Neural cell (in vitro differentiated cells): ENCODE measurements around the gene GCC1. TPM values are rescaled to one million over a fixed set of nuclear protein-coding genes. Genes with fewer than 3 reads are reported as not detected.
A peak's percentile ranks its signal among the peaks of the same experiment; 100 is the strongest.

ENCODE experiments used
- H2AFZ ChIP-seq: fragments of 200-600, 300-800 bp; sonication (generic), shearing (Covaris generic); 2 replicates; pipeline ENCODE4 v1.6.0; 2014; ENCODE audit warnings: low read depth, mild to moderate bottlenecking, antibody characterized with exemption, low read length, moderate library complexity
- H3F3A ChIP-seq: fragments of 200-600 bp; shearing (Covaris generic); 2 replicates; pipeline ENCODE4 v1.6.1; 2016; ENCODE audit warnings: mild to moderate bottlenecking, moderate library complexity, mixed read lengths, antibody characterized with exemption, low read length; ENCODE audit not compliant: insufficient read depth, poor library complexity, severe bottlenecking
- H3K27ac ChIP-seq: fragments of 200-600, 300-800 bp; sonication (generic), shearing (Covaris generic); 2 replicates; pipeline ENCODE4 v1.5.1; 2014; ENCODE audit warnings: mild to moderate bottlenecking, low read length, moderate library complexity
- H3K27me3 ChIP-seq: fragments of 300-800, 200-600 bp; sonication (generic), shearing (Covaris generic); 2 replicates; pipeline ENCODE4 v1.6.0; 2014; ENCODE audit warnings: mild to moderate bottlenecking, low read depth, low read length, moderate library complexity; ENCODE audit not compliant: insufficient read depth
- H3K36me3 ChIP-seq: fragments of 300-800, 200-600 bp; sonication (generic), shearing (Covaris generic); 2 replicates; pipeline ENCODE4 v1.5.1; 2014; ENCODE audit warnings: mild to moderate bottlenecking, antibody characterized with exemption, low read length, moderate library complexity; ENCODE audit not compliant: insufficient read depth
- H3K4me2 ChIP-seq: fragments of 300-800, 200-600 bp; sonication (generic), shearing (Covaris generic); 2 replicates; pipeline ENCODE4 v1.6.0; 2014; ENCODE audit warnings: mild to moderate bottlenecking, low read length
- H3K4me3 ChIP-seq: fragments of 300-800, 200-600 bp; sonication (generic), shearing (Covaris generic); 2 replicates; pipeline ENCODE4 v1.5.1; 2014; ENCODE audit warnings: mild to moderate bottlenecking, low read length, moderate library complexity
- H3K79me2 ChIP-seq: fragments of 200-600 bp; shearing (Covaris generic); replicated peaks from 2 replicates; pipeline ENCODE4 v1.6.0; 2014; ENCODE audit warnings: mild to moderate bottlenecking, low read length, moderate library complexity; ENCODE audit not compliant: insufficient read depth
- H3K9ac ChIP-seq: fragments of 300-800, 200-600 bp; sonication (generic), shearing (Covaris generic); 2 replicates; pipeline ENCODE4 v1.6.1; 2016; ENCODE audit warnings: mild to moderate bottlenecking, low read length, mixed read lengths
- H3K9me2 ChIP-seq: fragments of 200-600 bp; shearing (Covaris generic); 2 replicates; pipeline ENCODE4 v1.6.1; 2016; ENCODE audit warnings: mild to moderate bottlenecking, low read length, mixed read lengths; ENCODE audit not compliant: insufficient read depth
- H3K9me3 ChIP-seq: fragments of 200-600, 300-800 bp; sonication (generic), shearing (Covaris generic); 2 replicates; pipeline ENCODE4 v1.6.1; 2016; ENCODE audit warnings: mild to moderate bottlenecking, mixed run types, low read length, moderate library complexity, mixed read lengths
- H4K20me1 ChIP-seq: fragments of 200-600 bp; shearing (Covaris generic); 2 replicates; pipeline ENCODE4 v1.6.1; 2016; ENCODE audit warnings: mild to moderate bottlenecking, mixed run types; ENCODE audit not compliant: insufficient read depth
- EP300 ChIP-seq: fragments of 450-650 bp; conservative IDR thresholded peaks from 2 replicates; pipeline ENCODE4 v1.6.1; 2014; ENCODE audit warnings: antibody characterized with exemption, mild to moderate bottlenecking, moderate library complexity; ENCODE audit not compliant: poor library complexity, severe bottlenecking
- EZH2 ChIP-seq: fragments of 200-600, 300-800 bp; shearing (Covaris generic), sonication (generic); IDR thresholded peaks from 2 replicates; pipeline ENCODE4 v1.6.1; 2014; ENCODE audit warnings: antibody characterized with exemption, low read length, borderline replicate concordance, mild to moderate bottlenecking; ENCODE audit not compliant: insufficient read depth, poor library complexity, severe bottlenecking
- MXI1 ChIP-seq: fragments of 450-650 bp; conservative IDR thresholded peaks from 2 replicates; pipeline ENCODE4 v1.6.1; 2014; ENCODE audit warnings: antibody characterized with exemption, mild to moderate bottlenecking; ENCODE audit not compliant: poor library complexity, severe bottlenecking
- POLR2AphosphoS5 ChIP-seq: IDR thresholded peaks from 2 replicates; pipeline ENCODE4 v1.6.1; 2012
- RAD21 ChIP-seq: fragments of 450-650 bp; conservative IDR thresholded peaks from 2 replicates; pipeline ENCODE4 v1.6.1; 2014; ENCODE audit warnings: antibody characterized with exemption, mild to moderate bottlenecking, moderate library complexity
- SMC3 ChIP-seq: fragments of 450-650 bp; conservative IDR thresholded peaks from 2 replicates; pipeline ENCODE4 v1.6.1; 2014; ENCODE audit warnings: antibody characterized with exemption, mild to moderate bottlenecking, moderate library complexity; ENCODE audit not compliant: poor library complexity
- TAF1 ChIP-seq: IDR thresholded peaks from 2 replicates; pipeline ENCODE4 v1.6.1; 2012; ENCODE audit warnings: low read depth
- polyA minus RNA-seq: library from RNA; depleted of rRNA, polyadenylated mRNA; stranded (reverse); fragments of >200 nt; gene quantifications from 2 replicates; pipeline ENCODE4 v1.2.3, GENCODE V29; 2014
- polyA plus RNA-seq: library from polyadenylated mRNA; depleted of rRNA; stranded (reverse); fragments of >200 nt; gene quantifications from 2 replicates; pipeline ENCODE4 v1.2.3, GENCODE V29; 2014
- TF ChIP-seq, protein P1 (sequence below): fragments of 450-650 bp; IDR thresholded peaks from 2 replicates; pipeline ENCODE4 v1.5.1; 2014; ENCODE audit warnings: antibody characterized with exemption, mild to moderate bottlenecking, moderate library complexity; ENCODE audit not compliant: poor library complexity, severe bottlenecking
- TF ChIP-seq, protein P2 (sequence below): IDR thresholded peaks from 2 replicates; pipeline ENCODE4 v1.6.1; 2012; ENCODE audit warnings: borderline replicate concordance

Gene GCC1, protein sequence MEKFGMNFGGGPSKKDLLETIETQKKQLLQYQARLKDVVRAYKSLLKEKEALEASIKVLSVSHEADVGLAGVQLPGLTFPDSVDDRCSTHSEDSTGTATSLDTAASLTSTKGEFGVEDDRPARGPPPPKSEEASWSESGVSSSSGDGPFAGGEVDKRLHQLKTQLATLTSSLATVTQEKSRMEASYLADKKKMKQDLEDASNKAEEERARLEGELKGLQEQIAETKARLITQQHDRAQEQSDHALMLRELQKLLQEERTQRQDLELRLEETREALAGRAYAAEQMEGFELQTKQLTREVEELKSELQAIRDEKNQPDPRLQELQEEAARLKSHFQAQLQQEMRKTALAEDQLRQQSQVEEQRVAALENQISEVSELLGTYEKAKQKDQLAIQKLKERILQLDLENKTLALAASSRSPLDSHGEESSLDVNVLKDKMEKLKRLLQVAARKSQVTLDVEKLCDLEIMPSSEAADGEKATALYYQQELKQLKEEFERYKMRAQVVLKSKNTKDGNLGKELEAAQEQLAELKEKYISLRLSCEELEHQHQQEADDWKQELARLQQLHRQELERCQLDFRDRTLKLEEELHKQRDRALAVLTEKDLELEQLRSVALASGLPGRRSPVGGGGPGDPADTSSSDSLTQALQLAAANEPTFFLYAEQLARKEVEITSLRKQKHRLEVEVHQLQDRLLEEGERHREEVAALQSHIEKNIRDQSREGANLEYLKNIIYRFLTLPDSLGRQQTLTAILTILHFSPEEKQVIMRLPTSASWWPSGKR
- 6.6 and 9.8 TPM in 2 replicates for polyA plus RNA-seq
- polyA minus RNA-seq: 31.8 and 34.6 TPM in 2 replicates

DNA sequence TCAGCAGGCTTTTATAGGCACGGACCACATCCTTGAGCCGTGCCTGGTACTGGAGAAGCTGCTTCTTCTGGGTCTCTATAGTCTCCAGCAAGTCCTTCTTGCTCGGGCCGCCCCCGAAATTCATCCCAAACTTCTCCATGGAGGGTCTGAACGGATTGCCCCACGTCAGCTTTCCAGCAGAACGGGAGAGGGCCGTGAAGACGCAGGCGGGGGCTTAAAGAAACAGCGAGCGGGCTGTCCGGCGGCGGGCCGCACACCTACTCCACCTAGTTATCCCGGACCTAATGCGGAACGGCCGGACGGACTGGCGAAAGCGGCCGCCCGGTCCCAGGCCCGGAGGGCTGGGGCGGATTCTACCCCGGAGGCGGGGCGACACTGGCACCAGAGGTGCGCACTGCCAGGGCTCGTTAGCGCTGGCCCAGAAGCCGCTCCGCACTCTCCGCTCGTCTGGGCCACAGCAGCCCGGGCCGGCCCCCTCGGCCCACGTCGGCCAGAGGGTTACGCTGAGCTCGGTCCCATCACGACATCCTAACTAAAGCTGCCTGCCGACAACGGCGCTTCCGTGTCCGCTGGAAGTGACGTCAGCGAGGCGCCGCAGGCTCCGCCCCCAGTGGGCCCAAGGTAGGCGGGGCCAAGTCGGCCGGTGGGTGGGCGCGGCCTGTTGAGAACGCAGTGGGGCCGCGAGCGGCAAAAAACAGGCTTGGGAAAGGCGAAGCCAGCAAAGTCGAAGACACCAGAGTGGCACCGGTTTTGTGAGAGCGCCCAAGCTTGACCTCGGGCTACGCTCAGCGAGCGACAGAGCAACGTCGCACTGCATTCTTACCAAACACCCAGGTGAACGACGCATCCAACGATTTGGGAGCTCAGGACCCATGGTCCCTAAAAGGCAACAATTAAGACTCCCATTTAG lies at the start of gene GCC1:
Gene GCC1, minus strand, starts transcription at position 553 of the 910 bp plus-strand sequence. Its CDS starts 414 bp downstream, at position 139.
- peak within 1 kb of the TSS; percentile 95 for H3K4me2 ChIP-seq
- peak within 1 kb of the TSS; percentile 98 for H3K4me3 ChIP-seq
- TF ChIP-seq EZH2 (no peak), SMC3 (no peak), MXI1 (peak; percentile 77), EP300 (peak; percentile 49), RAD21 (no peak), TAF1 (no peak), POLR2AphosphoS5 (peak; percentile 95)
- TF ChIP-seq, protein P1, sequence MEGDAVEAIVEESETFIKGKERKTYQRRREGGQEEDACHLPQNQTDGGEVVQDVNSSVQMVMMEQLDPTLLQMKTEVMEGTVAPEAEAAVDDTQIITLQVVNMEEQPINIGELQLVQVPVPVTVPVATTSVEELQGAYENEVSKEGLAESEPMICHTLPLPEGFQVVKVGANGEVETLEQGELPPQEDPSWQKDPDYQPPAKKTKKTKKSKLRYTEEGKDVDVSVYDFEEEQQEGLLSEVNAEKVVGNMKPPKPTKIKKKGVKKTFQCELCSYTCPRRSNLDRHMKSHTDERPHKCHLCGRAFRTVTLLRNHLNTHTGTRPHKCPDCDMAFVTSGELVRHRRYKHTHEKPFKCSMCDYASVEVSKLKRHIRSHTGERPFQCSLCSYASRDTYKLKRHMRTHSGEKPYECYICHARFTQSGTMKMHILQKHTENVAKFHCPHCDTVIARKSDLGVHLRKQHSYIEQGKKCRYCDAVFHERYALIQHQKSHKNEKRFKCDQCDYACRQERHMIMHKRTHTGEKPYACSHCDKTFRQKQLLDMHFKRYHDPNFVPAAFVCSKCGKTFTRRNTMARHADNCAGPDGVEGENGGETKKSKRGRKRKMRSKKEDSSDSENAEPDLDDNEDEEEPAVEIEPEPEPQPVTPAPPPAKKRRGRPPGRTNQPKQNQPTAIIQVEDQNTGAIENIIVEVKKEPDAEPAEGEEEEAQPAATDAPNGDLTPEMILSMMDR: no peak
- TF ChIP-seq, protein P2, sequence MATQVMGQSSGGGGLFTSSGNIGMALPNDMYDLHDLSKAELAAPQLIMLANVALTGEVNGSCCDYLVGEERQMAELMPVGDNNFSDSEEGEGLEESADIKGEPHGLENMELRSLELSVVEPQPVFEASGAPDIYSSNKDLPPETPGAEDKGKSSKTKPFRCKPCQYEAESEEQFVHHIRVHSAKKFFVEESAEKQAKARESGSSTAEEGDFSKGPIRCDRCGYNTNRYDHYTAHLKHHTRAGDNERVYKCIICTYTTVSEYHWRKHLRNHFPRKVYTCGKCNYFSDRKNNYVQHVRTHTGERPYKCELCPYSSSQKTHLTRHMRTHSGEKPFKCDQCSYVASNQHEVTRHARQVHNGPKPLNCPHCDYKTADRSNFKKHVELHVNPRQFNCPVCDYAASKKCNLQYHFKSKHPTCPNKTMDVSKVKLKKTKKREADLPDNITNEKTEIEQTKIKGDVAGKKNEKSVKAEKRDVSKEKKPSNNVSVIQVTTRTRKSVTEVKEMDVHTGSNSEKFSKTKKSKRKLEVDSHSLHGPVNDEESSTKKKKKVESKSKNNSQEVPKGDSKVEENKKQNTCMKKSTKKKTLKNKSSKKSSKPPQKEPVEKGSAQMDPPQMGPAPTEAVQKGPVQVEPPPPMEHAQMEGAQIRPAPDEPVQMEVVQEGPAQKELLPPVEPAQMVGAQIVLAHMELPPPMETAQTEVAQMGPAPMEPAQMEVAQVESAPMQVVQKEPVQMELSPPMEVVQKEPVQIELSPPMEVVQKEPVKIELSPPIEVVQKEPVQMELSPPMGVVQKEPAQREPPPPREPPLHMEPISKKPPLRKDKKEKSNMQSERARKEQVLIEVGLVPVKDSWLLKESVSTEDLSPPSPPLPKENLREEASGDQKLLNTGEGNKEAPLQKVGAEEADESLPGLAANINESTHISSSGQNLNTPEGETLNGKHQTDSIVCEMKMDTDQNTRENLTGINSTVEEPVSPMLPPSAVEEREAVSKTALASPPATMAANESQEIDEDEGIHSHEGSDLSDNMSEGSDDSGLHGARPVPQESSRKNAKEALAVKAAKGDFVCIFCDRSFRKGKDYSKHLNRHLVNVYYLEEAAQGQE: peak; percentile 65
- H3K79me2 ChIP-seq: peaks cover 39% of the 10 kb centered on the region
- no peaks in the 10 kb centered on the region for H4K20me1 ChIP-seq
- peak within 1 kb of the TSS; percentile 49 for H3K27ac ChIP-seq
- no peaks in the 10 kb centered on the region for H3K9me2 ChIP-seq
- H2AFZ ChIP-seq: peak within 1 kb of the TSS; percentile 61
- H3K9me3 ChIP-seq: no peaks in the 10 kb centered on the region
- peak within 1 kb of the TSS; percentile 88 for H3K9ac ChIP-seq
- no peaks in the 10 kb centered on the region for H3F3A ChIP-seq
- H3K27me3 ChIP-seq: no peaks in the 10 kb centered on the region
- H3K36me3 ChIP-seq: peaks cover 18% of the 10 kb centered on the region
